Fibroblast of pulmonary artery (primary cell): ENCODE results near the gene POU3F3.

Source experiments
- DNase-seq: peaks from one replicate; pipeline ENCODE4 v3.0.0-alpha.2; 2010; ENCODE audit warnings: low read depth
- H3K4me3 ChIP-seq: replicated peaks from 2 replicates; pipeline ENCODE4 v1.5.1; 2011; ENCODE audit warnings: low read depth, mild to moderate bottlenecking, control low read depth, low read length, moderate library complexity
- TF ChIP-seq, protein P1 (sequence below): IDR thresholded peaks from 2 replicates; pipeline ENCODE4 v1.5.1; 2011; ENCODE audit warnings: mild to moderate bottlenecking, control low read depth, low read length, inconsistent platforms; ENCODE audit errors: missing control alignments

POU3F3 gene

GRCh38 chr2:104858006-104858978 lies 4.4 kb downstream of the POU3F3 start:
- DNase-seq, result no peak
- no peak overlapping the region for H3K4me3 ChIP-seq
- TF ChIP-seq, protein P1, sequence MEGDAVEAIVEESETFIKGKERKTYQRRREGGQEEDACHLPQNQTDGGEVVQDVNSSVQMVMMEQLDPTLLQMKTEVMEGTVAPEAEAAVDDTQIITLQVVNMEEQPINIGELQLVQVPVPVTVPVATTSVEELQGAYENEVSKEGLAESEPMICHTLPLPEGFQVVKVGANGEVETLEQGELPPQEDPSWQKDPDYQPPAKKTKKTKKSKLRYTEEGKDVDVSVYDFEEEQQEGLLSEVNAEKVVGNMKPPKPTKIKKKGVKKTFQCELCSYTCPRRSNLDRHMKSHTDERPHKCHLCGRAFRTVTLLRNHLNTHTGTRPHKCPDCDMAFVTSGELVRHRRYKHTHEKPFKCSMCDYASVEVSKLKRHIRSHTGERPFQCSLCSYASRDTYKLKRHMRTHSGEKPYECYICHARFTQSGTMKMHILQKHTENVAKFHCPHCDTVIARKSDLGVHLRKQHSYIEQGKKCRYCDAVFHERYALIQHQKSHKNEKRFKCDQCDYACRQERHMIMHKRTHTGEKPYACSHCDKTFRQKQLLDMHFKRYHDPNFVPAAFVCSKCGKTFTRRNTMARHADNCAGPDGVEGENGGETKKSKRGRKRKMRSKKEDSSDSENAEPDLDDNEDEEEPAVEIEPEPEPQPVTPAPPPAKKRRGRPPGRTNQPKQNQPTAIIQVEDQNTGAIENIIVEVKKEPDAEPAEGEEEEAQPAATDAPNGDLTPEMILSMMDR, result no peak

DNA sequence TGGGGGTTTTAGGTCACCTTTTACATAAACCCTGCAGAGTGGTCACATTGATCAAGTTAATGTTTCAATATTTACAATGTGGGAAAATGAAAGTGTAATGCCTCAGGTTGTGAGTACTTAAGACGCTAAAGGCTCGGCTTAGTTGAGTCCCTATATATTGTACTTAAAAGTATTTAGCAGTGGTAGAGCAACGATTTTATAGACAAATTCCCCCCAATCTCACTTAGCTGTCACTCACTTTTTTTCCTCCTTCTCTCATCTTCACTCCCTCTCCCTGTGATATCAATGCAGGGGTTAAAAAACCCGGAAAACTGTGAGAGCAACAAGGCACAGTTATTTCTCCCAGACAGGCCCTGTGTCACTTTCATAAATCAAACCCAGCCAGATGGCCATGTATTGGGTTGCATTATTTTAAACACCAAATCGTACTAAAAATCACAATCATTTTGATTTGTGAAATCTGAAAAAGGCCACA lies 5.4 kb downstream of the POU3F3 start:
- TF ChIP-seq, protein P1, result no peak
- no peak for DNase-seq
- no peak overlapping the region for H3K4me3 ChIP-seq

DNA sequence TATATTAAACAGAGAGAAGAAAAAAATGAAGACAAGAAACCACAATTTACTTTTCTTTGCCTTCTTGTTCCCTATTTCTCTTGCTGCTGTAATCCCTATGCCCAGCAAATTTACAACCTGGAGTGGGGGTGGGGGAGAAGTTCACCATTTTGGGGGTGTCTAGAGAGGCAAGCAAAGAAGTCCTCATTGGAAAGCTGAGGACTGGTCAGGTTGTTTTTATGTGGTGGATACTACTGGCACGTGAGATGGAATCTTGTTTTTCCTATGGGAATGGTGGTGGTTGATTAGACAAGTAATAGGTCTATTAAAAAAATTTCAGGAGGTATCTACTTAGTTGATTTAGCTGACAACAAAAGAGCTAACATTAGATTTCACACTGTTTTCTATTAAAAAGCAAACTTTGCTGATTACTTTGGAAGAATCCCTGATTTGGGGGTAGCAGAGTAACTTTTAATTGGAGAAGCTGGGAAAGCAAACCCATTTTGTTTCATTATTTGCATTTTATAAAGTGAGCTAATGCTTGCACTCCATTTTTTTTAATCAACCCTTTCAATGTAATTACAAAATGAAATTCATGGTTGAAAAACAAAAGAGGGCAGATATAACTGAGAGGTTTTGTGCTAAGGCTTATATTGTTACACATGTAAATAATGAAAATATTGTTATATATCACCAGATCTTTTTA lies 6.0 kb downstream of the POU3F3 start:
- TF ChIP-seq, protein P1, result no peak
- no peak overlapping the region for H3K4me3 ChIP-seq
- DNase-seq, result no peak

DNA sequence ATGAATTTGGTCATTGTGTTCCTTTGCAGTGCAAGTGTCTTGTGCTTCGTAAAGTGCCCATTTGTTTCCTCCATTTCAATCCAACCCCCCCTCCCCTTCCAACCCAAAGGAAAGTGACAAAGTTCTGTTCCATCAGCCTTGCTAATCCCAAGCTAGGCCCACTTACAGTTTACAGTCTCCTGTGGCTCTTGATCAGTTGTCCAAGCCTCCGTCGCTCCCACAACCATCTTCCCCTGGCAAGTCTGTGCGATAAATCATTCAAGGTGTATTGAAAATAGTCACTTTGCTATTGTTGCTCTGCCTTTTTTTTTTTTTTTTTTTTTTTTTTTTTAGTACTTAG lies 6.5 kb downstream of the POU3F3 start:
- no peak for DNase-seq
- no peak overlapping the region for H3K4me3 ChIP-seq
- TF ChIP-seq, protein P1, result no peak

DNA sequence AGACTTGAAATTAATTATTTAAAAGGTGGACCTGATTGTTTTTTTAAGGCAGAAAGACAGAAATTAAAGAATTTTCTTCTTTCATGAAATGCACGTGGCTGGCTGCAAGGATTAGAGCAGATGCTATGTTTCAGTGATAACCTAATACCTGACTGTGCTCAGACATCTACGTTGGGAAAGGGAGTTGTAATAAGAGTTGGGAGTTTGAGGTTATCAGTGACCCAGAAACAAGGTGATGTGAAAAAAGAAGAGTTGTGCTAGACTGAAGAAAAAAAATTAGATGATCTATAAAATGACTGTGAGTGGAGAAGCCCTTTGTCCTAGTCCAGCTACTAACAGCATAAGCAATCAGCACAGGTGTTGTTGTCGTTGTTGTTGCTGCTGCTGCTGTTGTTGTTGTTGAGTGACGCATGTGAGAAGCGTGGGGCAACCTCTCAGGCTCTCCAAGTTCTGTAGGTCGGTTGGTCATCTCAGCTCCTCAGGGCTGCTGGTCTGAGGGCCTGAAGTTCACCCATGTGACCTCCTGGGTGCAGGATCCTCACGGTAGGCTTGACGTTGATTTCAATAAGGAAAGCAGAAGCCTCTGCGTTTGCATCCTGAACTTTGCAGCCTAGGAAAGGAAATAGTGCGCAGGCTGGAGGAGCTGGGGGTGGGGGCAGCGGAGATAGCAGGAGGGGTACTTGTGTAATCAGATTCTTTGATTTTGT lies 7.6 kb downstream of the POU3F3 start:
- DNase-seq, result no peak
- TF ChIP-seq, protein P1, result no peak
- H3K4me3 ChIP-seq, result no peak overlapping the region

- H3K4me3 ChIP-seq, result no peak overlapping the region
- TF ChIP-seq, protein P1, result no peak
- DNase-seq, result no peak
These were observed 8.4 kb downstream of the POU3F3 start for GRCh38 chr2:104862058-104862941.
